GM12875 (cell line): Measurements from ENCODE around the gene NRXN2.

Experiments
- H3K4me3 ChIP-seq: one replicate; pipeline ENCODE4 v1.5.1; 2011; ENCODE audit warnings: low read depth, low read length, control low read depth
- CTCF ChIP-seq: IDR thresholded peaks from 2 replicates; pipeline ENCODE4 v1.5.1; 2011; ENCODE audit warnings: low read depth, mild to moderate bottlenecking, control low read depth, inconsistent platforms, low read length, moderate library complexity, borderline replicate concordance; ENCODE audit not compliant: insufficient read depth

NRXN2 gene

GRCh38 chr11:64688534-64688982 is 34.4 kb downstream of the NRXN2 start:
- TF ChIP-seq CTCF: peak; percentile 91
- H3K4me3 ChIP-seq: no peak overlapping the region

GRCh38 chr11:64687643-64688533 is 35.1 kb downstream of the NRXN2 start:
- H3K4me3 ChIP-seq: no peak overlapping the region
- TF ChIP-seq CTCF: no peak

- no peak for TF ChIP-seq CTCF
- no peak overlapping the region for H3K4me3 ChIP-seq
These were observed 35.8 kb downstream of the NRXN2 start for GRCh38 chr11:64687204-64687603.

GRCh38 chr11:64686466-64687170 is 36.4 kb downstream of the NRXN2 start:
- H3K4me3 ChIP-seq: no peak overlapping the region
- TF ChIP-seq CTCF: no peak

- no peak for TF ChIP-seq CTCF
- no peak overlapping the region for H3K4me3 ChIP-seq
These were observed 37.5 kb downstream of the NRXN2 start for GRCh38 chr11:64685536-64685935.

GRCh38 chr11:64684357-64684756 is 38.6 kb downstream of the NRXN2 start:
- TF ChIP-seq CTCF: no peak
- no peak overlapping the region for H3K4me3 ChIP-seq

- no peak overlapping the region for H3K4me3 ChIP-seq
- TF ChIP-seq CTCF: no peak
These were observed 41.8 kb downstream of the NRXN2 start for GRCh38 chr11:64681171-64681570.
